Epithelial cell of prostate (primary cell): Measurements from ENCODE around the gene BCL11B.

Experiments
- DNase-seq: peaks from one replicate; pipeline ENCODE4 v3.0.0-alpha.2; 2011; ENCODE audit warnings: low read depth, low spot score
- H3K27ac ChIP-seq: fragments of 450-650 bp; 2 replicates; pipeline ENCODE4 v1.5.1; 2017; ENCODE audit warnings: mild to moderate bottlenecking

Gene BCL11B

DNA sequence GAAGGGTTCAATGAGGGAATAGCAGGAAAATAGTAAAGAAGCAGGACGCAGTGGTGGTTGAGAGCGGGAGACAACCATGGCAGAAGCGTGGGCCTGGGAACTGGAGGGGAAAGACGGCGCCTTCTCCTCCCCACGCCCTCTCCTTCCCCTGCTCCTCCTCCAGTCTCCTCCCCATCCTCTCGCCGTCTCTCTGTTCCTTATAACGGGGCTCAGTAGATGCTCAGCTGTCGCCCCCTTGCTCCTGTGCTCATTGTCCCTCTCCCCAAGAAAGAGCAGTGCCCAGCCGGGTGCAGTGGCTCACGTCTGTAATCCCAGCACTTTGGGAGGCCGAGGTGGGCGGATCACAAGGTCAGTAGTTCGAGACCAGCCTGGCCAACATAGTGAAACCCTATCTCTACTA, 142.0 kb downstream of the BCL11B start:
- no peak overlapping the region for H3K27ac ChIP-seq
- no peak for DNase-seq

DNA sequence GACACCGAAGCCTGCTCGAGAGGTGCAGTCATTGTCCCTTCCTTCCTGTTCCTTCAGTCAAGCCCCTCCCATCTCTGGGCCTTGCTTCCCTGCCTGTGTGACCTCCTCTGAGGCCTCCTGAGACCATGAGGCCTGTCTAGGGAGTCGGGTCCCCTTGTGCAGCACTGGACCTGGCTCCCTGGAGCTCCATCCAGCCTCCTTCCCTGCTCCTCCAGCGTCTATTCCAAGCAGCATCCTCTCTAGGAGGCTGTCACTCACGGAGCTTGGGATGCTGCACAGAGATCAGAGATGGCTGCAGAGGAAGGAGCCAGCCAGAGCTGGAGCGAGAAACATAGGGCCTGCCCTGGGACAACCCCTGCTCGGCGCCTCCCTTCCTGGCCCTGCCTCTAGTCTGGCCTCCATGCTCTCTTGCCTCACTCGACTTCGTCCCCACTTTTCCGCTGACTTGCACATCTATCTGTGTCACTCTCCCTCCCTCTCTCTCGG, 142.7 kb downstream of the BCL11B start:
- no peak overlapping the region for H3K27ac ChIP-seq
- no peak for DNase-seq

DNA sequence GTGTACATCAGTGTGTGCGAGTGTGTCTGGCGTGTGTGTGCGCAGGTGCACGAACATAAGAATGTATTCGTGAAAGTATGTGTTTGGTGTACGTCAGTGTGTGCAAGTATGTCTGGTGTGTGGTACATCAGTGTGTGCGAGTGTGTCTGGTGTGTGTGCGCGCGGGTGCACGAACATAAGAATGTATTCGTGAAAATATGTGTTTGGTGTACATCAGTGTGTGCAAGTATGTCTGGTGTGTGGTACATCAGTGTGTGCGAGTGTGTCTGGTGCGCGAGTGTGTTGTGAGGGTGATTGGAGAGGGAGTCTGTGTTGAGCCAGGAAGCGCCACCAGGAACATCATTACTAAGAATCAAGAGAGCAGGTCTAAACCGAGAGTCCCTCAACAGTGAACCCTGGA, 143.8 kb downstream of the BCL11B start:
- no peak for DNase-seq
- H3K27ac ChIP-seq: no peak overlapping the region

DNA sequence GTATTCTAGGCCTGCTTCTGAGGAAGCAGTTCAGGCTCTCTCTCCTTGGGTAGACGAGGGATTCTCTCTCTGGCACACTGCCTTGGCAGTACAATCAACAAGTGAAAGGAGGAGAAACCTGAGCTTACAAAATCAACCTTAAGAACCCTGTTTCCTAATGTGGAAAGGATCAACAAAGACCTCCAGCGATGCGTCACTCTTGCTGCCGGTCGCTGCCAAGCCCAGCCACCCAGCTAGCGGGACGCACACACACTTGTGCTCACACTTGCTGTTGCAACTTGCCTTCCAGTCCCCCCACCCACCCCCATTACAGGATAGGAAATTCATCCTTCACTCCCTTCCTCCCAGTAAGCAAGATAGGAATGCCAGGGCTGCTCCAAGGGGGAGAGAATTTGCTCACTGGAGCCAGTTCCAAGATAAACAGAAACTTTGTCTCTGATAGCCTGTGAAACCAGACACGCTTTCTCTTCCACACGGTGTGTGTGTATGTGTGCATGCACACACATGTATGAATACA, 144.3 kb downstream of the BCL11B start:
- H3K27ac ChIP-seq: no peak overlapping the region
- peak; percentile 78 for DNase-seq

DNA sequence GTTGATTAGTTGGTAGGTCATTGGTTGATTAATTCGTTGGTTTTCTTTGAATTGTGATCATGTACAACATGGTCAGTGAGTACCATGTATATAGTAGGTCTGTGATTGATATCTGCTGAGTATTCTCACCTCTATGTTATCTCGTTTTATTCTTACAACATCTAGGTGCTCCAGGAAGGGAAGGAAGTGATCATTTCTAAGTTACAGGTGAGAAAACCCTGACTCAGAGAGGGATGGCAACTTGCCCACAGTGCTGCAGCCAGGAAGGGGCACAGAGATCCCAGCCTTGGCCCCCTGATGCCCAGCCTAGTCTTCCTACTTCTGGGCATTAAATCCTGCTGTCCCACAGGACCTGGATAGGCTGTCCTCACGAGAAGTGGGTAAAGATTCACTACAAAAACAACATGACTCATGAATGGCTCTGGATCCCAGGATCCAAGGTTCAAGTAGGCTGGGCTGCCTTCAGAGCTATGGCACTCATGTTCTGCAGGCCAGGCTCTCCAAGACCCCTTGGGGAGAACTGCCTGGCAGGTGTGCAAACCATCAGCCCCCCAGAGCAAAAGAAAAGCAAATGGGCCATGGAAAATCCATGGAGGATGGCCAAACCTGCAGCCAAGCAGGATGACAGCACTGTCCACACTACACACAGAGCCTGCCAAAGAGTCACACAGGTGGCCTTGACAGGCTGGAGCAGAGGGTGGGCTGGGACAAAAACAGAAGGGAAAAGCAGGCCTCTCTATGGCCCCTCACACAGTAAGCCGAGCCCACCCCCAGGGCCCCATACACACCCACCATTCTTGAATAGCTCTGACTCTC, 146.2 kb downstream of the BCL11B start:
- no peak overlapping the region for H3K27ac ChIP-seq
- DNase-seq: no peak

DNA sequence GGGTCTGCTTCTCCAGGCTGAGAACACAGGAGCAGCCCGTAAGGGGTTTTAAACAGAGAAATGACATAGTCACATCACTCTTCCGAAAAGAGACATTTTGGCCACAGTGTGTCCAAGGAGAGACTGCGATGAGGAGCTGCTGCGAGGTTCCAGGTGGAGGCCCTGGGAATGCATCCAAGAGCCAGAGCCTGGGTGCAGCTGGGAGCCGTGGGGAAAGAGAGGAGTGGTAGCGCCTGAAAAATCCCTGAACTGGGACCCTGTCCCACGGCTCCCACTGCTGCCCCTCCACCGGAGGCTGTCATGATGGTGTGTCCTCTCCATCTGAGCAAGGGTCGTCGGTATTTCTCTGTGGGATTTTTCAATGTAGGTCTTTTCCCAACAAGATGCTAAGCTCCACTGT, 146.9 kb downstream of the BCL11B start:
- DNase-seq: no peak
- no peak overlapping the region for H3K27ac ChIP-seq

DNA sequence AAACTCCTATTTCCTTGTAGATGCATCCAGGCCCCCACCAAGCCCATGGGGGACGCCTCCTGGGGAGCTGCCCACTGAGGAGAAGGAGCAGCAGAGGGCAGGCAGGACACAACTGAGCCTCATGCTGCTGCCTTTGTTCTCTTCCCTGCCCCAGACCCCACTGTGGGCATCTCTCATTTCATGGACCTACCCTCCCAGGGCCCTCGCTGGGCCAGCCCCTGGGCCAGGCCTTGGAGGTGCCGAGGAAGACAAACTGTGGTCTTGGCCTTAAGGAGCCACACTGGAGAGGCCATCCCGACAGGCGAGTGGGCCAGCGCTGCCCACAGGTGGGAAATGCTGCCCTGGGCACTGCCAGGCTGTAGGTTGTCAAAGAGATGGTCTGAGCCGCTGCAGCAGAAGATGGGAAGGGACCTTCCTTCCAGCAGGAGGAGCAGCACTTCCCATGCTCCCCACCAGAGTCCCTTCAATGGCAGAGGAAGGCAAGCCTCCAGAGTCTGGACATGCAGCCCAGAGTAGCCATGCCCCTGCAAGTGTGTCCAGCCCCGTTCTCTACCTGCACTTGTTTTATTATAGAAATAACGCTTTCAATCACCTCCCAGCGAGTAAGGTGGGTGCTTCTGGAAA, 147.4 kb downstream of the BCL11B start:
- no peak for DNase-seq
- H3K27ac ChIP-seq: no peak overlapping the region

DNA sequence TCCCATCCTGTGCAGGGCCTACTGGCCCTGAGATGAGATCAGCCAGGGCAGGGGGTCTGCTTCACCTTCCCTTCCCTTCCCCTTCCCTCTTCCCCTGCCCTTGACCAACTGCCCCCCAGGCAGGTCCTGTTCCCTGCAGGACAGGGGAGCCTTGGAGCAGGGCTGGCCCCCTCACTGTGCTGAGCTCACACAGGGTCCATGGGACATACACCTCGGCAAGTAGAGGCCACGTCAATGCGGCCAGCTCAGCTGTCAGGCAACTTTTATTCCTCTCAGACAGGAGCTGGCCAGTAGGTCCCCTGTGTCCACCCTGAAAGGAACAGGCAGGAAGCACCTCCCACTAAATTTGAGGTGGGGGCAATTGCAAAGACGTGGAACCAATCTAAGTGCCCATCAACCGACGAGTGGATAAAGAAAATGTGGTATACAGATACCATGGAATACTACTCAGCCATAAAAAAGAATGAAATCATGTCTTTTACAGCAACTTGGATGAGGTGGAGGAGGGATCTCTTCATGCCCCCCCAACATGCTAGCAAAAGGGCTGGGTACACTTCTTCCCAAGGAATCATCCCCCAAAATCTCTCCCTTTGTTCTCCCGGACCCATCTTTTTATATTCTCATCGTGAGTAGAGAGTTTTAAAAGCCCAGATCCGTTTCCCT, 148.7 kb downstream of the BCL11B start:
- no peak overlapping the region for H3K27ac ChIP-seq
- DNase-seq: no peak

DNA sequence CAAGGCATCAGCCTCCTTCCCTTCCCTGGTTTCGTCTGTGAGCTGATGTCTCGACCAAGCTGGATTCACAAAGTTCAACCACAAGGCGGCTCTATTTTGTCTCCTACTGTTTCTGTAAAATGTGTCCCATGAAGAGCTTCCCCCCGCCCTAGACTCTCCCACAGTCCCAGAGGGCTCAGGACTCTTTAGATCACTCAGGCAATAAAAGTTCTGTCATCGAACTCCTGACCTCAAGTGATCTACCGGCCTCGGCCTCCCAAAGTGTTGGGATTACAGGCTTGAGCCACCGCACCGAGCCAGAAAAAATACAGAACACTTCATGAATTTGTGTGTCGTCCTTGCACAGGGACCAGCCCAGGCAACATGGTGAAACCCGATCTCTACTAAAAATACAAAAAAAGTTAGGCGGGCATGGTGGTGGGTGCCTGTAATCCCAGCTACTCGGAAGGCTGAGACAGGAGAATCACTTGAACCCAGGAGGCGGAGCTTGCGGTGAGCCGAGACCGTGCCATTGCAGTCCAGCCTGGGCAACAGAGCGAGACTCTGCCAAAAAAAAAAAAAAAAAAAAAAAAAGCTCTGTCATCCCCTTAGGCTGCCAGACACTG, 149.4 kb downstream of the BCL11B start:
- DNase-seq: no peak
- H3K27ac ChIP-seq: no peak overlapping the region

DNA sequence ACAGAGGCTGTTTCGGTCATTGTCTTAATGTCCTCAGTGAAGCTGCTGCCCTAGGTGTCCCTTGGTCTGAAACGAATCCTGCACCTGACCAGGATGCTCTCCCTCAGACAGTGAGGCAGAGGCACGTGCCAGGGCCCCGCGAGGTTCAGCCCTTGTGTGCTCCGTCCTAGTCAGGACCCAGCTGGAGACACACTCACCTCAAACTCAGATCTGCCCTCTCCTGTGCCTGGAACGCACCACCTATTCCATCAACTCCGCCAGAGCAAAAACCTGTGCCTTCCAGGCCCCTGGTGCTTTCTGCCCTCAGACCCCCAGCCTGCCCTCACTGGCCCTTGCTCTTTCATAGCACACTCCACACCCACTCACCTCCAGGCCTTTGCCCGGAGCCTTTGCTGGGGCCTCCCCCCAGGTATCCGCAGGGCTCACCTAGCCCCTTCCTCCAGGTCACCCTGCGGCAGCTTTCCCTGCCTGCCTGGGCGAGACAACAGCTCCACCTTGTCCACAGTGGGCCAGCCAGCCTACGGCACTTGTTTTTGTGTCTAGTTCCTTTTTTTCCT, 150.6 kb downstream of the BCL11B start:
- DNase-seq: no peak
- H3K27ac ChIP-seq: no peak overlapping the region

DNA sequence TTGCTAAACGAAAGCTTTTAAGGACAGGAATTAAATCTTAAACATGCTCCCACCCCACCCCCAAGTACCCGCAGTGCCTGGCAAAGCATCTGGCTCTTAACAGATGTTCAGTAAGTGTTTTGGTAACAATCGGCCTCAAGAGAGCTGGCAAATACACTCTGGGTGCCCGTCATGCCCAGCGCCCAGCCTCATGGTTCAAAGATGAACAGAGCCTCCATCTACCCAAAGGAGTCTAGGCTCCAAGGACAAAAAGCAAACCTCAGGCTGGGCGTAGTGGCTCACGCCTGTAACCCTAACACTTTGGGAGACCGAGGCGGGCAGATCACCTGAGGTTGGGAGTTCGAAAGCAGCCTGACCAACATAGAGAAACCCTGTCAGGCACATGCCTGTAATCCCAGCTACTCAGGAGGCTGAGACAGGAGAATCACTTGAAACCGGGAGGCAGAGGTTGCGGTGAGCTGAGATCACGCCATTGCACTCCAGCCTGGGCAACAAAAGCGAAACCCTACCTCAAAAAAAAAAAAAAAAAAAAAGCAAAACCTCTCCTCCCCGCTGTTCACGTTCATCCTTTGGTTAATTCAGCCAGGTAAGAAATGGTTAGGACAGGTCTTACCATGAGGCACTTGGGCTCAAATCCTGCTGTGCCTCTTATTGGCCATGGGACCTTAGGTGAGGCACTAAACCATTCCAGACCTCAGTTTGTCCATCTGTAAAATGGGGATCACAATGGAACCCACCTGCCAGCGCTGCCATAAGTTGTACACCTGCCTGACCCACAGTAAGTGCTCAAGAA, 151.3 kb downstream of the BCL11B start:
- no peak overlapping the region for H3K27ac ChIP-seq
- DNase-seq: no peak

DNA sequence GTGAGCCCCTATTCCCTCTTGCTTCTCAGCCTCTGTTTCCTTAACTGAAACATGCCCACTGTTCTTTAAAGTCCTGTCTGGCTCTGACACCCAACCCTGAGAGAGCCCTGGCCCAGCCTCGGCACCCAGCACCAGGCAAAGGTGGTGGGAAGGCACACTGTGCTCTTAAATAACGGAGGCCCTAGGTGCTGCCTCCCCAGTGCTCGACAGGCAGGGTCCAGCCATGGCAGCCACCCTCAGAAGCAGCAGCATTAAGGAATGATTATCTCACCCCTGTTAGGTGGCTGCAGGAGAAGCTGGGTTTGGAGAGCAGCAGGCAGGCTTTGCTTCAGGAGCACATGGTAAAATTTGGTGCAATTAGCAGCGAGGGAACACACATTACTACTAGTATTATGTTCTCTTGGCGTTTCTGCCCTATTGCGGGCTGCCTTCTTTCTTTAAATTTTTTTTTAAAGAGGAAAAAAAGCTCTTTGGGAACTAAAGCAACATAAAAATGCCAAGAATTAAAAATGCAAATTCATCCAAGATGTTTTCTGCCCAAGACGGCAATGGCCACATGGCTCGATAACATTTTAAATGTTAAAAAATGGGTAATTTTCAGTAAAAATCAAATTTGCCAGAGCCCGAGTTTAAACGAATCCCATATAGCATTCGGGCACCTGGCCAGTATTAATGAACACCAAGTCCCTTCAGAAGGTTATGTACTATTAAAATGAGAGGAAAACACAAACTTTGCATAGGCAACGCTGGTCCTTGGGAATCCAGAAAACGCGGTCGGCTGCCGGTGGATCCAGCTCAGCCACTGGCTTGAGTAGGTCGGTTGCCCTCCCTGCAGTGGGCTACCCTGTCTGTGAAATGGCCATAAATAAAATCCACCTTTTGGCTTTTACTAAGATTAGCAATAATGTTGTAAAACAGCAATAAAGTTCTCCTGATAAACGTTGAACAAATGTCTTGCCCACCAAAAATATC, 152.2 kb downstream of the BCL11B start:
- no peak overlapping the region for H3K27ac ChIP-seq
- DNase-seq: no peak
